ENCODE data around the gene SDK1. TPM values are rescaled to one million over a fixed set of nuclear protein-coding genes. Genes with fewer than 3 reads are reported as not detected.

SDK1 gene
- total RNA-seq, 1 experiment from 2014 or later: 20.0 TPM

DNA sequence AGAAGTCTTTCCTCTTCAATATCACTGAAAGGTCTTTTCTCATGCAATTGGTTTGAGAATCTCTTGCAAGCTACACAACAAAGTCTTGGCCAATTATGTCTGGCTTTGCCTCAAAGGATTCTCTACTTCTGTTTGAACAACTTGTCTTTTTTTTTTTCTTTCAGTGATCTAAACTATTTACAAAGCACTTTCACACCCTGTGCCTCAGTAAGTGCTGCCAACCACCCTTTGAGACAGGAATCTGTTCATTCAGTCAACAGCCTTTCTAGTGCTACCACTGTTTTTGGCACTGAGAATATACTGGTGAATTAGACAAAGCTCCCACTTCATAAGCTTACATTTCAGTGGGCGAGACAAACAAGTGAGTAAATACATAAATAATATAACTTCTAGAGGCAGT is 26.9 kb upstream of the SDK1 start:
- Mint-ChIP-seq H3K27ac (ENCODE audit: unreplicated experiment) (no peak overlapping the region), H3K4me1 (ENCODE audit: low read depth, unreplicated experiment) (peaks cover 9% of the 10 kb centered on the region), H3K4me3 (ENCODE audit: low read depth, unreplicated experiment) (no peak overlapping the region), H3K36me3 (ENCODE audit: insufficient read depth, unreplicated experiment) (no peaks in the 10 kb centered on the region), H3K27me3 (ENCODE audit: unreplicated experiment) (peaks cover 9% of the 10 kb centered on the region), H3K9me3 (ENCODE audit: low read depth, unreplicated experiment) (peaks cover 3% of the 10 kb centered on the region)
- intact Hi-C loops (cut with micrococcal nuclease; ENCODE audit: unreplicated experiment): no loop called here
- CTCF ChIA-PET: interaction anchor here (0.6 kb wide), 1 partner anchor 27 kb away, joined by 4 read pairs; the partner anchor contains the start of gene SDK1
- BruUV-seq (replicated peaks): no TSS peak
- TF ChIP-seq, protein P1, sequence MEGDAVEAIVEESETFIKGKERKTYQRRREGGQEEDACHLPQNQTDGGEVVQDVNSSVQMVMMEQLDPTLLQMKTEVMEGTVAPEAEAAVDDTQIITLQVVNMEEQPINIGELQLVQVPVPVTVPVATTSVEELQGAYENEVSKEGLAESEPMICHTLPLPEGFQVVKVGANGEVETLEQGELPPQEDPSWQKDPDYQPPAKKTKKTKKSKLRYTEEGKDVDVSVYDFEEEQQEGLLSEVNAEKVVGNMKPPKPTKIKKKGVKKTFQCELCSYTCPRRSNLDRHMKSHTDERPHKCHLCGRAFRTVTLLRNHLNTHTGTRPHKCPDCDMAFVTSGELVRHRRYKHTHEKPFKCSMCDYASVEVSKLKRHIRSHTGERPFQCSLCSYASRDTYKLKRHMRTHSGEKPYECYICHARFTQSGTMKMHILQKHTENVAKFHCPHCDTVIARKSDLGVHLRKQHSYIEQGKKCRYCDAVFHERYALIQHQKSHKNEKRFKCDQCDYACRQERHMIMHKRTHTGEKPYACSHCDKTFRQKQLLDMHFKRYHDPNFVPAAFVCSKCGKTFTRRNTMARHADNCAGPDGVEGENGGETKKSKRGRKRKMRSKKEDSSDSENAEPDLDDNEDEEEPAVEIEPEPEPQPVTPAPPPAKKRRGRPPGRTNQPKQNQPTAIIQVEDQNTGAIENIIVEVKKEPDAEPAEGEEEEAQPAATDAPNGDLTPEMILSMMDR (IDR thresholded peaks at IDR 0.05; ENCODE audit: unreplicated experiment): no peak
- no peak for DNase-seq

DNA sequence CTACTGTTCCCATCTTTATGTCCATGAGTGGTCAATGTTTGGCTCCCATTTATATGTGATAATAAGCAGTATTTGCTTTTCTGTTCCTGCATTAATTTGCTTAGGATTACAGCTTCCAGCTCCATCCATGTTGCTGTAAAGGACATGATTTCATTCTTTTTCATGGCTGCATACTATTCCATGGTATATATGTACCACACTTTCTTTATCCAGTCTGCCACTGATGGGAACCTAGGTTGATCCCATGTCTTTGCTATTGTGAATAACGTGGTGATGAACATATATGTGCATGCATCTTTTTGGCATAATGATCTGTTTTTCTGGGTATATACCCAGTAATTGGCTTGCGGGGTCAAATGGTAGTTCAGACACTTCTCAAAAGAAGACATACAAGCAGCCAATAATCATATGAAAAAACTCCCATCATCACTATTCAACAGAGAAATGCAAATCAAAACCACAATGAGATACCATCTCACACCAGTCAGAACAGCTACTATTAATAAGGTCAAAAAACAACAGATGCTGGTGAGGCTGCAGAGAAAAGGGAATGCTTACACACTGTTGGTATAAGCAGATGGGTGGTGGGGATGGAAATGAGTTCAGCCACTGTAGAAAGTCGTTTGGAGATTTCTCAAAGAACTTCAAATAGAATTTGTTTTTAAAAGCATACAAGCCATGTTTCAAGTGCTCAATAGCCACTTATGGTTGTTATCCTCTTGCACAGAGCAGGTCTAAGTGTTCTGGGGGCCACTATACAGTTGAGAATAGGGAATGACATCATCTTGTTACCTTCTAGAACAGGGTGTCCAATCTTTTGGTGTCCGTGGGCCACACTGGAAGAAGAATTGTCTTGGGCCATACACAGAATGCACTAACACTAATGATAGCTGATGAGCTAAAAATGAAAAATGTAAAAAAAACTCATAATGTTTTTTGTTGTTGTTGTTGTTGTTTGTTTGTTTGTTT is 23.2 kb upstream of the SDK1 start:
- CTCF ChIA-PET: interaction anchor here (0.5 to 1.0 kb wide), 2 partner anchors 8 to 64 kb away, joined by 3 to 8 read pairs; no protein-coding TSS in a partner anchor
- DNase-seq: no peak
- TF ChIP-seq, protein P1 (IDR thresholded peaks at IDR 0.05; ENCODE audit: unreplicated experiment): no peak
- intact Hi-C loops (cut with micrococcal nuclease; ENCODE audit: unreplicated experiment): no loop called here
- no peaks in the 10 kb centered on the region for H3K36me3 Mint-ChIP-seq (ENCODE audit: insufficient read depth, unreplicated experiment)
- H3K4me1 Mint-ChIP-seq (ENCODE audit: low read depth, unreplicated experiment): peaks cover 3% of the 10 kb centered on the region
- peaks cover 33% of the 10 kb centered on the region for H3K27me3 Mint-ChIP-seq (ENCODE audit: unreplicated experiment)
- H3K4me3 Mint-ChIP-seq (ENCODE audit: low read depth, unreplicated experiment): no peak overlapping the region
- BruUV-seq (replicated peaks): no TSS peak
- H3K9me3 Mint-ChIP-seq (ENCODE audit: low read depth, unreplicated experiment): peaks cover 3% of the 10 kb centered on the region
- no peak overlapping the region for H3K27ac Mint-ChIP-seq (ENCODE audit: unreplicated experiment)

DNA sequence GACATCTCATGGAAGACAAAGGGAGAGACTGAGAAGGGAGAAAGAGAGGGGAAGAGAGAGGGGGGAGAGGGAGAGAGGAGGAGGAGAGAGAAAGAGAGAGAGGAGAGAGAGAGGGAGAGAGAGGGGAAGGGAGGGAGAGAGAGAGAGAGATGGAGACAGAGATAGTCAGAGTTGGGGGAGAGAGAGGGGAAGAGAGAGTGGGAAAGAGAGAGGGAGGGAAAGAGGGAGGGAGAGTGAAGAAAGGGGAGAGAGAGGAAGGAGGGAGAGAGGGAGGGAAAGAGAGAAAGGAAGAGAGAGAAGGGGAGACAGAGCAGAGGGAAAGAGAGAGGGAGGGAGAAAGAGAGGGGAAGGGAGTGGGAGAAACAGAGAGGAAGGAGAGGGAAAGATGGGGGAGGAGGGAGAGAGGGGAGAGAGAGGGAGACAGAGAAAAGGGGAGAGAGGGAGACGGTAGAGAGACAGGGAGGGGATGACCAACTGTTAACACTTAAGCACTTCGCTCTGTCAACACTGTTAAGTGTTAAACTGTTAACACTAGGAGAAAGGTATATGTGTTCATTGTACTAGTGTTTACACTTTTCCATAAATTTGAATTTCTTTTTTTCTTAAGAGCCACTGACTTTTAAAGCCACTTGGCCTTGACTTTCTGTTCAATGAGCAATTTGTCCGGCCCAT is 21.8 kb upstream of the SDK1 start:
- H3K27me3 Mint-ChIP-seq (ENCODE audit: unreplicated experiment): peaks cover 33% of the 10 kb centered on the region

DNA sequence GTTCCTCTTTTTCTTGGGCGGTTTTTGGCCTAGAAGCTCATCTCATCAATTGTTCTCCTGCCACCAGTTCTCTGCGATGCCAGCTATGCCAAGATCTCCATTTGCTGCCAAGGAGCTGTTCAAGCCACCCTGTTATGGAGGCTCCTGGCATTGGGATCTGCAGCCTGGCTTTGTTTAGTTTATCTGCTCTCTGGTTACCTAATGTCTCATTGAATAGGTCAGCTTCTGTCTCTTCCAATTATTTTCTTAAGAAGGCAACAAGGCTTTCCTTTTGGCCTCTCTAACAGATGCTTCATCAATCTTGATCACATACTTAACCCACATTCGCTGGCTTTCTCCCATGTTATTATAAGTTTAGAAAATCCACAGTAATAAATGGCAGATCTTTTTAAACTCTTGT is 20.6 kb upstream of the SDK1 start:
- H3K36me3 Mint-ChIP-seq (ENCODE audit: insufficient read depth, unreplicated experiment): no peaks in the 10 kb centered on the region

More for the DNA sequence above, 21.8 kb upstream of the SDK1 start:
- TF ChIP-seq, protein P1 (IDR thresholded peaks at IDR 0.05; ENCODE audit: unreplicated experiment): no peak
- peaks cover 3% of the 10 kb centered on the region for H3K9me3 Mint-ChIP-seq (ENCODE audit: low read depth, unreplicated experiment)
- H3K36me3 Mint-ChIP-seq (ENCODE audit: insufficient read depth, unreplicated experiment): no peaks in the 10 kb centered on the region
- no peak for DNase-seq
- BruUV-seq (replicated peaks): no TSS peak
- CTCF ChIA-PET: no interaction called here
- no peak overlapping the region for H3K27ac Mint-ChIP-seq (ENCODE audit: unreplicated experiment)
- no peak overlapping the region for H3K4me3 Mint-ChIP-seq (ENCODE audit: low read depth, unreplicated experiment)
- H3K4me1 Mint-ChIP-seq (ENCODE audit: low read depth, unreplicated experiment): no peaks in the 10 kb centered on the region
- intact Hi-C loops (cut with micrococcal nuclease; ENCODE audit: unreplicated experiment): no loop called here

More for the DNA sequence above, 20.6 kb upstream of the SDK1 start:
- intact Hi-C loops (cut with micrococcal nuclease; ENCODE audit: unreplicated experiment): no loop called here
- H3K27me3 Mint-ChIP-seq (ENCODE audit: unreplicated experiment): peaks cover 33% of the 10 kb centered on the region
- H3K4me1 Mint-ChIP-seq (ENCODE audit: low read depth, unreplicated experiment): no peaks in the 10 kb centered on the region
- no peak overlapping the region for H3K27ac Mint-ChIP-seq (ENCODE audit: unreplicated experiment)
- TF ChIP-seq, protein P1 (IDR thresholded peaks at IDR 0.05; ENCODE audit: unreplicated experiment): no peak
- no peak for DNase-seq
- BruUV-seq (replicated peaks): no TSS peak
- H3K4me3 Mint-ChIP-seq (ENCODE audit: low read depth, unreplicated experiment): no peak overlapping the region
- CTCF ChIA-PET: no interaction called here
- H3K9me3 Mint-ChIP-seq (ENCODE audit: low read depth, unreplicated experiment): peaks cover 3% of the 10 kb centered on the region
